ENCODE results near the gene FAM53C.
A peak's percentile ranks its signal among the peaks of the same experiment; 100 is the strongest.
"Not testable (repeated sequence)": the region's sequence is repeated elsewhere in the genome, so short reads cannot be mapped to it uniquely, and the experiment has no call there.

The FAM53C gene

DNA sequence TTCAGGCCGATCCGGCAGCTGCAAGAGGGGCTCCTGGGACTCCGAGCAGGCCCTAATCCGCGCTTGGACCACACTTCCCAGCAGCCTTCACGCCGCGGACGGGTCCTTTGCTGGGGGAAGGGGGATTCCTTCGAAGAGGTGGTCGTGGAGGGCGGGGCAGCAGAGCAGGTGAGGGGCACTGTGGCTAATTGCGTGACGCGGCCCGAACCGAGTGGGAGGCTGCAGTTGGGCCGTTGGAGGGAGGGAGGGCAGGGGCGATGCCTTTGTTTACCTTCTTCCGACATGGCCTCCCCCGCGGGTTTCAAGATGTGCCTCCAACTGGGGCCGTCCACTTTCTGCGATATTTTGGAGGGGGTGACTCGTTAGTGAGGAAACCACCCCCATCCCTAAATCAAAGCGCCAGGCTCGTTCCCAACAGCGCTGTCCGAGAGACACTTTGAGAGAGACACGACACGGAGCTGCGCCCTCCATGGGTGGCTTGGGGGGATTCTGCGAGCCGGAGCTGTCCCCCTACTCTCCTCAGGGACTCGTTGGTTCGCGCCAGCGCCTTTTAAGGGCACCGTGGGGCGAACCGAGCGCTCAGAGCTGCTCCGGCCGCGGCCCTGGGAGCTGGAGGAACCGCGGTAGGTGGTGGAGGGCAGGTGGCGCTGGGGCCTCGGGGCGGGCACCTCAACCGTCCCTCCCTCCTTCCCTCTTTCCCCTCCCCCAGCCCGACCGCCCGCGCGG, at the start of gene FAM53C:
Gene FAM53C, plus strand, starts transcription at position 582 of the 726 bp plus-strand sequence. CDS start 3,070 bp downstream, outside the sequence.
- peak; percentile 84 to 86 for DNase-seq (ENCODE audit: low read depth in 1 of 2, low spot score in 1 of 2)

DNA sequence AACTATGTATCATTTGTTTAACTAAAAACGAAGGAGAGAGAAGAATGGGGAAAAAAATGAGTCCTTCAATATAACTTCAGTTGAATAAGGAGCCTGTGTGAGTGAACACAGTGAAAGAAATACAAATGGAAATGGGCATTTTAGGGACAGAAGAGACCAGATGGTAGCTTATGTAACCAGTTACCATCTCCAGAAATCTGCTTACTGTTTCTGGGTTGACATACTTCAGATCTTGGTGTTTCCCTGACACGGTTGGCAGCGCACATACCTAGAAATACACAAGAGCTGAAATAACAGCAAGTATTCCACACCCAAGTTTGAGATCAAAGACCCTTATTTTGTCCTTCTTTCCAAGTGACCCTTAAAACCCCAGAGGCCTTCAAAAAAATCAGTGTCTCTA, 48.8 kb upstream of the FAM53C start:
- no peak for DNase-seq (ENCODE audit: low read depth in 1 of 2, low spot score in 1 of 2)

DNA sequence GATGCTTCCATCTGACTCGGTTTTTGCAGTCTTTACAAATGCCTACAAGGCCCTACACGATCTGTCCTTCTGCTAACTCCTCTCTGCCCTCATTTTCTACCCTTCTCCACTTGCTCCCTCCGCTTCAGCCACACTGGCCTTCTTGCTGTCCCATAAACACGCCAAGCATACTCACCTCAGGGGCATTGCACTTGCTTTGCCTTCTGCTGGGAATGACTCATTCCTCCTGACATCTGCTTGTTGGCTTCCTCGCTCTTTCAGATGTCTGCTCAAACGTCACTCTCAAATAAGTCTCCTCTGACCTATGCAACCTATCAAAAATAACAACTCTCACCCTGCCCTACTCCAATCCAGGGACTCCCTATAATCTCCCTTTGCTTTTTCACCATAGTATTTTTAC, 34.7 kb upstream of the FAM53C start:
- no peak for DNase-seq (ENCODE audit: low read depth in 1 of 2, low spot score in 1 of 2)

DNA sequence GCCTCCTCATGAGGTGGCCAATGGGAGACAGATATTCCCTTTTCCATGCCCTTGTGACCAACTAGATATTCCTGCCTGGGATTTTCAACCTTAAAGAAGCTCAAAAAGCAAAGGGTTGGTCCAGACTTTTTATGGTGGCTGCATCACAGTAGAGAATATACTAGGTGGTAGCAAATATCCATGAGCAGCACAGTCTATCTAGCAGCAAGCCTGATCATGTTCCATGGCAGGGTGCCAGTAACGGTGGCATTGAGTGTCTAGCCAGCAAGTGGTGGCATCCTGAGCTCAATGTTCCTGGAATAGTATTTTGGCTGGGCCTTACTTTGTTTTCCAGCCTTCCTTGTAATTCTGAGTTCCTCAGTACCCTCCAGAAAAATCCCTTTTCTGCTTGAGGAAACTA, 32.3 kb upstream of the FAM53C start:
- DNase-seq (ENCODE audit: low read depth in 1 of 2, low spot score in 1 of 2): no peak

DNA sequence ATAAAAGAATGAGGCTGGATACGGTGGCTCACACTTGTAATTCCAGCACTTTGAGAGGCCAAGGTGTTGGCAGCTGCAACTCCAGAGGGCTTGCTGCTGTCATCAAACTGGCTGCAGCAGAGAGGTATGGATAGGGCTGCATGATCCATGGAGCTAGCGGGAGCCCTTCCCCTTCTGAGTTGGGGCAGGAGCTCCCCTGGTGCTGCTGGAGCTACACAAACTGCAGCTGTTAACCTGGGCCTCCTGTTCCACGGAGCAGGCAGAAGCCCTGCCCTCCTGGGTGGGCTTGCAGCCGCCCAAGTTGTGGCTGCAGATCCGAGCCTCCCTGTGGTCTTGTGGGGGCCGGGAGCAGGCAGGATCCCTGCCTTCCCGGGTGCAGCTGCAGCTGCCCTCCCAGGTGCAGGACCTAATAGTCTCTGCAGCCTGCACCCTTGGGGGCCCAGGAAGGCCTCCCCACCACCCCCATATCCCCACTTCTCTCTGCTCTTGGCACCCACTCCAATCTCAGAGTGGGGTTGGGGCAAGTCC, 22.3 kb upstream of the FAM53C start:
- DNase-seq (ENCODE audit: low read depth in 1 of 2, low spot score in 1 of 2): no peak

DNA sequence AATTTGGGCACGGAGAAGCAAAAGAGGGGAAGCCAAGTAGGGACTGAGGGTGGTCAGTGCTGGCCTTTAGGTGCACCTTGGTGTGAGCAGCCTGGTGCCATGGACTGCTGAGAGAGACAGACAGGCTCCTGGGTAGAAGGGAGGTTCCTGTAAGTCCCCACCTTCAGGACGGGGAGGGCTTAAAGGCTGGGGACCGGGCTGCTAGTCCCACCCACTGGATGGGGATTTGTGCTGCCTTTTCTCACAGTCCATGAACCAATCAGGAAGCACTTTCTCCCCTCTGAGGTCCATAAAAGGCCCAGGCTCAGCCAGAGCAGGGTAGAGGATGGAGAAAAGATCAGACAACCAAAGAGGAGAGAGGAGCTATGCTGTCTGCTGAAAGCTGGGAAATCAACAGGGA, 21.7 kb upstream of the FAM53C start:
- no peak for DNase-seq (ENCODE audit: low read depth in 1 of 2, low spot score in 1 of 2)

DNA sequence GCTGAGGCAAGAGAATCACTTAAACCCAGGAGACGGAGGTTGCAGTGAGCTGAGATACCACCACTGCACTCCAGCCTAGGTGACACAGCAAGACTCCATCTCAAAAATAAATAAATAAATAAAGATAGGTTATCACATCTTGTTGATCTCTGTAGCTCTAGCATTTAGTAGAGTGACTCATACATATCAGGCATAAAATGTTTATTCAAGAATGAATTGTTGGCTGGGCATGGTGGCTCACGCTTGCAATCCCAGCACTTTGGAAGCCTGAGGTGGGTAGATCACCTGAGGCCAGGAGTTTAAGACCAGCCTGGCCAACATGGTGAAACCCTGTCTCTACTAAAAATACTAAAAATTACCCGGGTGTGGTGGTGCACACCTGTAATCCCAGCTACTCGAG, 19.9 kb upstream of the FAM53C start:
- DNase-seq (ENCODE audit: low read depth in 1 of 2, low spot score in 1 of 2): not testable (repeated sequence)

DNA sequence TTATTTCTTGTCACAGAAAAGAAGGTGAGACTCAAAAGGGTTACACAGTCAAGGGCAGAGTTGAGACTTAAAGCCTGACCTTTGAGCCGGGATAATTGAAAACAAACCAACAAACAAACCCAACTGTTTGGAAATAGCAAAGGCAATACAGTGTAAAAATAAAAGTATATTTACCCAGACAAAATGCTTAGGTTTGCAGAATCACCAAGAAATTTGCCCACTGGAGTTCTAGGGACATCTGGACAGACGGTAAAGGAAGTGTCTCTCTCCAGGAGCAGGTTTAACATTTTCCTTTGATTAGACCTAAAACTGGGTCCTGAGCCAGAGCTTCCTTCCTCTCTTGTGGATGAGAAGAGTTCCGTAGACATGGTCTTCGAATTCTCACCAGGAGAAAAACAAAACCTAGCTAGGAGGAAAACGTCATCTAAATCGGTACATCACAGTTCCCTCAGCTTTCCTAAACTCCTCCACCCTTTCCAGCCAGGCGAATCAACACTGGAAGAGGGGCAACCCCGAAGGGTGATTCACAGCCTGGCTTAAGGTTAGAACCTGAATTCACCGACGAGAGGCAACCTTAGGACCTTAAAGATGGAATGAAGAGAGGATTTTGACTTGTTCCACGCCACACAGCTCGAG, 7.1 kb upstream of the FAM53C start:
- no peak for DNase-seq (ENCODE audit: low read depth in 1 of 2, low spot score in 1 of 2)

DNA sequence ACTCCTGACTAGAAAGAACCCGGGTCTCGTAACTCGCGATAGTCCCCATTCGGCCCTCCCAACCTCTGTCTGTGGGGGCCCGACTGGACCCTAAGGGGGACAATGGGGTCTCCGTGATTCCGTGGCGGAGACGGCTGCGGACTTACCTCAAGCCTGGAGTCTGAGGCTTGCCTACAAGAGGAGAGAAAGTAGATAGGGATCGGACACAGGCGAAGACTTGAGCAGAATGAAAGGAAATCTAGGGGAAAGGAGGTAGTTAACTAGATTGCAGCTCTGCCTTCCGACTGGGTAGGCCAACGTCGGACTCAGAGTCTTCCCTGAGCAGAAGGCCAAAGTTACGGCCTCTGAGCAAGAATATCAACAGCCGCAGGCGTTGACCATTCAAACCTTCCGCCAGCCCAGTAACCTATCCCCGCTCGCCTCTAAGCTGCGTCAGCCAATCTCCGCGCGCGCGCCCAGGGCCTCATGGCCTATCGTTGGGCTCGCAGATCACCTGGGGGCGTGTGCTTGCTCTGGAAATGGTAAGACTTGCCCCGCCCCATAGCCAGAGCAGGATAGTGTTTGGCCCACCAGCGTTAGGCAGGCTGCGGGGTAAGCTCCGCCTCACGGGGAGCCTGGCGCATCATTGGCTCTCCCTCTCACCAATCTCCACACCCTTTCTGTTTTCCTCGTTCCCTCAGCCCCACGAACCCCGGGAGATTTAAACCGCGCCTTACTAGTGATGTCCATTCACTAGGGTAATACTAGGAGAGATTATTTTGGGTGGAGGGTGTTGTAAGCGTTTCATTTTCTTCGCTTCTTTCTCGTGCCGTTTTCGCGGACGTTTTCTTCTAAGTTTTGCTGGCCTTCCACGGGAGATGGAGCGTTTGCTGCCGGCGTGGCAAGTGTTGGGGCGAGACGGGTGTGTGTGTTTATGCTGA, 6.4 kb upstream of the FAM53C start, which contains the start of gene CDC25C:
Gene CDC25C, minus strand, starts transcription at position 356 of the 920 bp plus-strand sequence. CDS start 624 bp downstream, outside the sequence.
- DNase-seq (ENCODE audit: low read depth in 1 of 2, low spot score in 1 of 2): peak; percentile 91 to 93

DNA sequence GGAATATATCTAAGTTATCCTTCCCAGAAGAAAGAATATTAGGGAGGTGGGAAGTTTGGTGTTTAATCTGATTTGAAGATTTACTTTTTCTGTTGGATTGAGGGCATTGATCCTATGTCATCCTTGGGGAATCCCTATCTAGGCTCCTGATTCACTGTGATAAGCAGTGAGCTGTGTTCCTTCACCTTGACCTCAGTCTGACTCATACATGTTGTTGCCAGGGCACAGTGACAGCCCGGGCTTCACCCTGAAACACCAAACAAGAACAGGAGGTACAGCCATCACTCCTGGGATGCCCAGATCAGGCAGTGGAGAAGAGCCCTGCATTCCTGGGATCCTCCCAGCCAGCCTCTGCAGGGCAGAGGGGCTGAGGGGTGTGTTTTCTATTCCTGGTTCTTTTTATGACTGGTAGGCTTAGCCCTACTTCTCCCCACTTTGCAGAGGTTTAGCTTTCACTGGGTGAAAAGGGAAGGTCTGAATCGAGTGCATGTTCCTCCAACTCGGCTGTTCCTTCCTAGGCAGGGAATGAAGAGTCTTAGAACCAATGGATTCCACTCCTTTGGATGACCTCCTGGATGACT, 3.1 kb upstream of the FAM53C start:
- no peak for DNase-seq (ENCODE audit: low read depth in 1 of 2, low spot score in 1 of 2)

DNA sequence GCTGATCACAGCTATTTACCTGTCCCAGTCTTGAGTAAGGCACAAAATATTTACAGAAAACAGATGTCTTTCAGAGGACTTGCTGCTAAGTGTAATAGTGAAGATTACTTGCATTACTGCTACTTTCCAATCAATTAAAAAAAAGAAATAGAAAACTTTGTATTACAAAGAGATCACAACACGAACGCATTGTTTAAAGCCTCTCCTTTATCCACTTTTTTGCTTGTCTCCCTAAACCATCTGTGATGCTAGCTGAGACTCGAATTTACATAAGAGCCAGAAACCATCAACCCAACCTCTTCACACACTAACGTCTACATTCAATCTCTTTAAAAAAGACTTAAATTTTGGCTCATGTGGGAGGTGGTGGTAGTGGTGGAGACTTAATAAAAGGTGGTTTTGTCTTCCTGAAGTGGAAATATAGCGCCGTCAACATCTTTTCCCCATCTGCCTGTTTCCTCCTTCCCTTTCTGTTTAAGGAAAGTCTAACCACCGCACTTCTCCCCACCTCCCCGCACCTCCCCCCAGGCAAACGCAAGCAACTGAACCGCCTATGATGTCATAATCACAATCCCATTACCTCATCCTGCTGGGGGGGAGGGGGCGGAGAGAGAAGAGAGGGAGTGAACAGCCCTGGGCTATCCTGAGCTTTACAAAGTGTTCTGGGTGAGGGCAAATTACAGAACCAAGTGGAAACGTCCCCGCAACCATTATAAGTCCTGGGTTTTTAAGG, 948 bp upstream of the FAM53C start:
- DNase-seq (ENCODE audit: low read depth in 1 of 2, low spot score in 1 of 2): no peak

DNA sequence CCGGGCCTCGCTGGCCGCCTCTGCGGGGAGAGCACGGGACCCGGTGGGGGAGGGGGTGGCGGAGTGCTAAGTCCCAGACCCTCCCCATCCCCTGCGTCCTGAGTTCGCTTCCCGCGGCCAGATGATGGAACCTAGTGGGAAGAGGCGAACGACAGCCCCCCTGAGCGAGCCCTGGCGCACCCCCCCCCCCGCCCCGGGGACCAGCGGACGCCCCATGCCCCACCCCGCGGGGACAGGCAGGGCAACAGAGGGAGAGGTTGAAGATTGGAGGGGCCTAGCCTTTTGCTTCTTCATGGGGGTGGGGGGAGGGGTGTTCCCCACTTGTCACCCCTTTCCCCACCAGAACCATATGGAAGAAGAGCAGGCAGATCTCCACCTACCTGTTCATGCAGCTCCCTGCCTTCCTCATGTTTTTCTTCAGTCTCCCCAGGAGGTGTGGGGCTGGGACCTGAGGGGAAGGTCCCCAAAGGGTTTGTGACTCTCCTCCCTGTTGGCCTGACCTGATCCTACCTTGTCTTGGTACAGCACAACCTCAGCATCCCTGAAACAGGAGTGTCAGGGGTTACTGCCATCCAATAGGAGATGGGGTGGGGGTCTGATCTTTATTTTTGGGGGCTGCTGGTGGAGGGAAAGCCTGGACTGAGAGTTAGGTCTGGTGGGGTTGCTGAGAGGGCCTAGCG, 485 bp downstream of the FAM53C start:
- no peak for DNase-seq (ENCODE audit: low read depth in 1 of 2, low spot score in 1 of 2)

DNA sequence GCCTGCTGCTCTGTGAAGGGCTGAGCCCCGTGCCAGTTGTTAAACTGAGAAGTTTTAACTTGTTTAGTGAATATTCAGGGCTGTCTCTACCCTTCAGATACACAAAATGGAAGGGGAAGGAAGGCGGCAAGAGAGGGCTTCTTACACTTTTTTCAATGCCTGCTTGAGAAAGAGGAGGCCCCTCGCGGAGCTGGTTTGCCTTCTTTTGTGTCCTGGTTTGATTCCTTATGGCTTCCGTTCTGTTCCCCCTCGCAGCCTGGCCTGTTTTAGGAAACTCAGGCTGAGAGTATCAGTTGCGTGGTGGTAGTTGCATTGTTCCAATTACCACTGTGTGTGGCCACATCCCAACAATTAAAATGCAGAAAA, 1.0 kb downstream of the FAM53C start:
- no peak for DNase-seq (ENCODE audit: low read depth in 1 of 2, low spot score in 1 of 2)

DNA sequence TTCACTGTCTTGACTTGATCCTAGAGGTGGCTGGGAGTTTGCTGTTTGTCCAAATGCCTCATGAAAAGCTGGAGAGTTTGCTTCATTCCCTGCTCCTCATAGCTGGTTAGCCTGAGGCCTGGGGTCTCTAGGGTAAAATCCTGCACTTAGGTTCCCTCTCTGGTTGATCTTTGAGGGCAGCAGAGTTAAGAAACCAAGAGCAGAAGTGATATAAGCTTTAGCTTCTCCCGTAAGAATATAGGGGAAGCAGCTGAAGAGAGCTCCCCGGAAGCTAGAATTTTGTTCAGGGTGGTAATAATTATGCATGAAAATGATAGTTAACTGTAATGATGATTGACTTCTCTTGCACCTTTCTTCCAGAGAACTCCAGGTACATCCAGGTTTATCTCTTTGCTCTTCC, 1.4 kb downstream of the FAM53C start:
- no peak for DNase-seq (ENCODE audit: low read depth in 1 of 2, low spot score in 1 of 2)

DNA sequence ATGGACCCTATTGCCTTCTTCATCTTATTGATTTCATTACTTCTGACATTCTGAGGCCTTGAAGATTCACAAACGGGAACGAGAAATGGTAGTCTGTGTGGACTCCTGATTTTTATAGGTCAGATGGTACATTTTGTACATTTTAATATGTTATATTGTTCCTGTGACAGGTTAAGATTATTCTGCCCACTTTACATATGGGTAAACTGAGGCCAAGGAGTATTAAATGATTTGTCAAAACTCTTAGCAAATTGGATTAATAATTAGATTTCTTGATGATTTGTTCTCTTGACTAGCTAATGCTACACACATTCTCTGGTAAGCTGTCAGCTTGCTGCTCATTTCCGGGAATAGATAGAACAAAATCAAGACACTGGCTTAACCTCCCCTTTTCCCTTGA, 1.9 kb downstream of the FAM53C start:
- DNase-seq (ENCODE audit: low read depth in 1 of 2, low spot score in 1 of 2): no peak

DNA sequence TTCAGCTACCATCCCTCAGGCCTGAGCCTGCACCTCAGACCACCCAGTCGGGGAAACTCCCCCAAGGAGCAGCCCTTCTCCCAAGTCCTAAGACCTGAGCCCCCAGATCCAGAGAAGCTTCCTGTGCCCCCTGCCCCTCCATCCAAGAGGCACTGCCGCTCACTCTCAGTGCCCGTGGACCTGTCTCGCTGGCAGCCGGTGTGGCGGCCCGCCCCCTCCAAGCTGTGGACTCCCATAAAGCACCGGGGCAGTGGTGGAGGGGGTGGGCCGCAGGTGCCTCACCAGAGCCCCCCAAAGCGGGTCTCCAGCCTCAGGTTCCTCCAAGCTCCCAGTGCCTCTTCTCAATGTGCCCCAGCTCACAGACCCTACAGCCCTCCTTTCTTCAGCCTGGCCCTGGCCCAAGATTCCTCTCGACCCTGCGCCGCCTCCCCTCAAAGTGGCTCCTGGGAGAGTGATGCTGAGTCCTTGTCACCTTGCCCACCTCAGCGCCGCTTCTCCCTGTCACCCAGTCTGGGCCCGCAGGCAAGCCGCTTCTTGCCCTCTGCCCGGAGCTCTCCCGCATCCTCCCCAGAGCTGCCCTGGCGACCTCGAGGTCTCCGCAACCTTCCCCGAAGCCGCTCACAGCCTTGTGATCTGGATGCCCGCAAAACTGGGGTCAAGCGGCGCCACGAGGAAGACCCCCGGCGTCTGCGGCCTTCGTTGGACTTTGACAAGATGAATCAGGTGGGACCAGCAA, 7.0 kb downstream of the FAM53C start:
- no peak for DNase-seq (ENCODE audit: low read depth in 1 of 2, low spot score in 1 of 2)

DNA sequence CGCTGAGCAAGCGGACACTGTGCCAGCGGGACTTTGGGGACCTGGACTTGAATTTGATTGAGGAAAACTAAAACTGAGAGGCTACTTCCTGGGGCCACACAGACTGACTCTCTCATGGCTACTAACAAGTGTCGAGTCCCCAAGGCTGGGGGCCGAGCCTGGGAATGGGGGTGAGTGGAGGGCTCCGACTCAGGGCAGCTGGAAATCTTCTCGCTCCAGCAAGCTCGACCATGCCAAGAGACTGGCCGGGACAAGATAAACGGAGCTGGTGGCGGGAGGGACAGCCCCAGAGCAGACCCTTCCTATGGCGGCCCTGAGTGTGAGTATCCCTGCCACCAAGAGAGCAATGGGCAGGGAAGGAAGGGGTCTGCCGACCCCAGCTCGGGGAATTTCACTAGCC, 8.8 kb downstream of the FAM53C start:
- DNase-seq (ENCODE audit: low read depth in 1 of 2, low spot score in 1 of 2): no peak

DNA sequence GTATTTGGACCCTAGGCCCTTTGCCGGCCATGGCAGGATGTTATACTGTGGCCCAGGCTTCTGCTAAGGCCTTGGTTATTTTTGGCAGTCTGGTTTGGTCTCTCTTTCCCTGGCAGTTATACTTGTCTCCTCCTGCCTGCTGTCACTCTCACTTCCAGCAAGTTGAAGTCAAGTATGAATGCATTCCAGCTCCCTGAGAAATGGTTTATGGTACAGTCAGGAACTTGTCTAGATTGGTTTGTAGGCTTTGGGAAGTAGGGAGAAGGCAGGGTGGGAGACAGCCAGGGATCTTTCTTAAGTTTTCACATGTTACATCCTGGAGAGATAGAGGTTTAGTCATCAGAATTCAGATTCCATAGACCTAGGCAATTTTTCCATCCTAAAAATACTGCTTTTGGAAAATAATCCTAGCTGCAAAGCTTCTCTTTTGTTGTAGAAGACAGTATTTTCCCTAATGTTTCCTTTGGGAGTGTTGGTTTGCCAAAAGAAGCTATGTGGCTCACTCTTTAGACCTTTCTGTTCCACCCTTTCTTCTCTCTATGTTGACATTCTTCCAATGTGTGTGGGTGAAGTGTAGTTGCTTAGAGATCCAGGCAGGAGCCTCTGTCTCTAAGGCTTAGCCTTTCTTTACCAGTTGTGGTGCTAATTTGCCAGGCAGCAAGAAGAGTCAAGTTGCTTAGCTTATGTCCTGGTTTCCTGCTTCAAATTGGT, 11.9 kb downstream of the FAM53C start:
- no peak for DNase-seq (ENCODE audit: low read depth in 1 of 2, low spot score in 1 of 2)

DNA sequence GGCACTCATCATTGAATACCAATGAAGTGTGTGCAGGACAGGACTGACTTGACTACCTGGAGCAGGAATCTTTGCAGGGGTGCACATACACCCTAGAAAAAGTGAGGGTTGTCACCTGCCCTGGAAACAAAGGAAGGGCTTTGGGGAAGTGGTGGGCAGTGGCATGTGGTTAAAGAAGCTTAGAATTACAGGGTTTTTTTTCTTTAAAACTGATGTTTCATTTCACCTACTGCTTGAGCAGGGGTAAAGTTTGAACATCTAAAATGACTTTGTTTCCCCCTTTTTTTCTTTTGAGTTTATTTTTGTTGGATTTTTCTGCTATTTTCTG, 12.5 kb downstream of the FAM53C start:
- DNase-seq (ENCODE audit: low read depth in 1 of 2, low spot score in 1 of 2): no peak

Data from activated T-helper 1 cell treated with anti-CD3 and anti-CD28 coated beads, Interleukin-2, amount 50 U/mL, for 16 hours (primary cell).